ENCODE measurements around the gene SACM1L. TPM values are rescaled to one million over a fixed set of nuclear protein-coding genes. Genes with fewer than 3 reads are reported as not detected.

Gene SACM1L
- total and polyA plus RNA-seq, 4 donors, result 12.2 to 35.5 (median 20.5) TPM

DNA sequence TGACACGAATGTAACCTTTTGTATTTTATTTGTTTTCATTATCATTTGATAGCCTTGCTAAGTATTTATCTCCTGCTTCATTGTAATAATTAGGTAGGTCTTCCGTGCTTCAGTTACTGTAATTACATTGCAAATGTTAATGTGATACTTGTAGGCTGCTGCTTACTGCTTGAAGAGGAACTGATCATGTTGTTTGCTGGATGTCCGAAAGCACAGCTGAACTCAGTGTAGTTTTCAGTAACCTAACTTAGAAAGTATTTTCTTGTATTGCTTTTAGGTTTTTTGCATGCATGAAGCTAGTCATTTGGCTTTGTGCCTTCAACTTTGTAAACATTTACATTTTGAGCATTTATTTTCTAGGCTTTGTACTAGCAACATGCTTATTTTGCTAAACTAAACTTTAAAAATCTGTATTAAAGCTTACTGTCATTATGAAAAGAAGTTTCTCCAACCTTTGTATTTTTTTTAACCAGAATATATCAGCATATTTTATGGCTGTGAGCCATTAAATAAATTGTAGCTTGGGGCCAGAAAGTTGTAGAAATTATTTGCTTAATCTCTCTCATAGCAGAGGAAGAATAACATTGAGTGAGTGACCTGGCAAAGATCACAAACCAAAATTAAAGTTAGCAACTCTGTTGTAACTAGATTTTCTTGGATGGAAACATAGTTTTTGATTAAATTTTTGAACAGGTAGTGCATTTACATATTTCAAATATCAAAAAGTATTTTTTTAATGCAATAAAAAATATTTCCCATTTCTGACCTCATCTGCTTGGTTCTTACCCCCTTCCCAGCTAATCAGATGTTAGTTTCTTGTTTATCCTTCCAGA lies 30.7 kb downstream of the SACM1L start:
- peaks cover 2 to 33% (median 22%) of the 10 kb centered on the region in 4 donors for H3K36me3 ChIP-seq (ENCODE audit: control insufficient read depth in 4 of 4, insufficient read depth in 3 of 4, low read depth in 1 of 4, low read length in 3 of 4)
- WGBS, result 83% methylated on average over 3 of the region's 3 CpGs
- H3K4me3 ChIP-seq (ENCODE audit: low read depth in 1 of 3, low read length in 3 of 3), result no peak overlapping the region
- H3K9ac ChIP-seq (ENCODE audit: low read depth in 1 of 2, low read length in 2 of 2), result peak overlapping the region in 1 of 2 donors; percentile 18
- no peak overlapping the region for H3K27ac ChIP-seq (ENCODE audit: low read depth in 1 of 2, low read length in 2 of 2)
- no peaks in the 10 kb centered on the region for H3K27me3 ChIP-seq (ENCODE audit: control insufficient read depth in 4 of 4, insufficient read depth in 4 of 4, low read length in 3 of 4)
- DNase-seq (ENCODE audit: low spot score), result no peak
- no peak for TF ChIP-seq HNF4A (conservative IDR thresholded peaks at IDR 0.05)
- TF ChIP-seq ZBTB33 (IDR thresholded peaks at IDR 0.05), result no peak
- no peak for TF ChIP-seq FOXA2 (IDR thresholded peaks at IDR 0.05)
- no peak for TF ChIP-seq NR2F2 (IDR thresholded peaks at IDR 0.05)
- no peaks in the 10 kb centered on the region for H3K9me3 ChIP-seq (ENCODE audit: control insufficient read depth in 4 of 4, low read length in 3 of 4)
- H3K4me1 ChIP-seq (ENCODE audit: control insufficient read depth in 4 of 4, insufficient read depth in 4 of 4, low read length in 3 of 4), result peaks cover 0 to 11% (median 6%) of the 10 kb centered on the region in 4 donors

DNA sequence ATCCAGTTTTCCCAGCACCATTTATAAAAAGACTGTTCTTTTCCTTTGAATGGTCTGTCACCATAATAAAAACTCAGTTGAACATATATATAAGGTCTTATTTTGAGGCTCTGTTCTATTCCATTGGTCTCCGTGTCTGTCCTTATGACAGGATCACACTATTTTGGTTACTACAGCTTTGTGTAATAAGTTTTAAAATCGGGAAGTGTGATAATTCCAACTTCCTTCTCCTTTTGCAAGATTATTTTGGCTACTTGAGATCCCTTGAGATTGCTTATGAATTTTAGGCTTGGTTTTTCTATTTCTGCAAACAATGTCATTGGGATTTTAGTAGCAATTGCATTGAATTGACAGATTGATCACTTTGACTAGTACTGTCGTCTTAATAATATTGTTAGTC lies 35.7 kb downstream of the SACM1L start:
- Histone ChIP-seq H3K27ac (ENCODE audit: low read depth in 1 of 2, low read length in 2 of 2) (no peak overlapping the region), H3K27me3 (ENCODE audit: control insufficient read depth in 4 of 4, insufficient read depth in 4 of 4, low read length in 3 of 4) (no peaks in the 10 kb centered on the region), H3K9me3 (ENCODE audit: control insufficient read depth in 4 of 4, low read length in 3 of 4) (no peaks in the 10 kb centered on the region), H3K4me1 (ENCODE audit: control insufficient read depth in 4 of 4, insufficient read depth in 4 of 4, low read length in 3 of 4) (peaks cover 0 to 6% (median 3%) of the 10 kb centered on the region in 4 donors), H3K9ac (ENCODE audit: low read depth in 1 of 2, low read length in 2 of 2) (no peak overlapping the region), H3K36me3 (ENCODE audit: control insufficient read depth in 4 of 4, insufficient read depth in 3 of 4, low read depth in 1 of 4, low read length in 3 of 4) (peaks cover 0 to 25% (median 18%) of the 10 kb centered on the region in 4 donors), H3K4me3 (ENCODE audit: low read depth in 1 of 3, low read length in 3 of 3) (no peak overlapping the region)
- WGBS, result 85% methylated on average over 3 of the region's 3 CpGs
- no peak for DNase-seq (ENCODE audit: low spot score)
- TF ChIP-seq JUND (IDR thresholded peaks at IDR 0.05), result no peak
- TF ChIP-seq, protein P1, sequence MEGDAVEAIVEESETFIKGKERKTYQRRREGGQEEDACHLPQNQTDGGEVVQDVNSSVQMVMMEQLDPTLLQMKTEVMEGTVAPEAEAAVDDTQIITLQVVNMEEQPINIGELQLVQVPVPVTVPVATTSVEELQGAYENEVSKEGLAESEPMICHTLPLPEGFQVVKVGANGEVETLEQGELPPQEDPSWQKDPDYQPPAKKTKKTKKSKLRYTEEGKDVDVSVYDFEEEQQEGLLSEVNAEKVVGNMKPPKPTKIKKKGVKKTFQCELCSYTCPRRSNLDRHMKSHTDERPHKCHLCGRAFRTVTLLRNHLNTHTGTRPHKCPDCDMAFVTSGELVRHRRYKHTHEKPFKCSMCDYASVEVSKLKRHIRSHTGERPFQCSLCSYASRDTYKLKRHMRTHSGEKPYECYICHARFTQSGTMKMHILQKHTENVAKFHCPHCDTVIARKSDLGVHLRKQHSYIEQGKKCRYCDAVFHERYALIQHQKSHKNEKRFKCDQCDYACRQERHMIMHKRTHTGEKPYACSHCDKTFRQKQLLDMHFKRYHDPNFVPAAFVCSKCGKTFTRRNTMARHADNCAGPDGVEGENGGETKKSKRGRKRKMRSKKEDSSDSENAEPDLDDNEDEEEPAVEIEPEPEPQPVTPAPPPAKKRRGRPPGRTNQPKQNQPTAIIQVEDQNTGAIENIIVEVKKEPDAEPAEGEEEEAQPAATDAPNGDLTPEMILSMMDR (IDR thresholded peaks at IDR 0.05; ENCODE audit: low read depth, low read length, missing input control), result no peak
- TF ChIP-seq SP1 (IDR thresholded peaks at IDR 0.05), result no peak
- no peak for TF ChIP-seq GABPA (IDR thresholded peaks at IDR 0.05 in 1 of 2, conservative IDR thresholded peaks at IDR 0.05 in 1 of 2)
- TF ChIP-seq, protein P2, sequence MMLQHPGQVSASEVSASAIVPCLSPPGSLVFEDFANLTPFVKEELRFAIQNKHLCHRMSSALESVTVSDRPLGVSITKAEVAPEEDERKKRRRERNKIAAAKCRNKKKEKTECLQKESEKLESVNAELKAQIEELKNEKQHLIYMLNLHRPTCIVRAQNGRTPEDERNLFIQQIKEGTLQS (IDR thresholded peaks at IDR 0.05), result no peak
- TF ChIP-seq FOXA2 (IDR thresholded peaks at IDR 0.05), result no peak
- no peak for TF ChIP-seq FOXA1 (IDR thresholded peaks at IDR 0.05)
- TF ChIP-seq HNF4G (IDR thresholded peaks at IDR 0.05), result no peak
- TF ChIP-seq REST (IDR thresholded peaks at IDR 0.05), result no peak
- no peak for TF ChIP-seq TAF1 (conservative IDR thresholded peaks at IDR 0.05)

All from liver (tissue), 9 donors.